Measurements from ENCODE around the gene EIF3D.

The EIF3D gene

GRCh38 chr22:36528795-36529751, at the start of gene EIF3D:
EIF3D (minus strand) TSS chr22:36529166; CDS start chr22:36526121, 3,045 bp downstream.
- peak; percentile 100 for DNase-seq (ENCODE audit: low spot score)

- no peak for DNase-seq (ENCODE audit: low spot score)
These were observed 49.7 kb upstream of the EIF3D start for GRCh38 chr22:36578619-36579018.

DNA sequence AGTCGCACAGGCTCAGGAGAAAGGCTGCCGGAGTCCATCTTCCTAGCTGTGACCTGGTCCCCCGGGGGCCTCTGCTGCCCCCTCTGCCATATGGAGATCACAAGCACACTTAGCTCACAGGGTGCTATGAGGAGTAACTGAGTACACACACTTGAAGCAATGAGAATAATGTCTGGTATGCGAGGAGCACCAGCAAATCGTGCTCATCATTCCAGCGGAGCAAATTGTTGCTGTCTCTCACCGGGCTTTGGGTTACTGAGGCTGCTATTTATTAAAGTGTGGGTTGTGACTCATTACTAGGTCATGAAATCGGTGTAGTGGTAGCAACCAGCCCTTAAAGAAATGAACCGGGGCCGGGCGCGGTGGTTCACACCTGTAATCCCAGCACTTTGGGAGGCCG, 48.1 kb upstream of the EIF3D start:
- DNase-seq (ENCODE audit: low spot score) = no peak

- DNase-seq (ENCODE audit: low spot score) = no peak
These were observed 45.8 kb upstream of the EIF3D start for GRCh38 chr22:36574728-36575127.

GRCh38 chr22:36573815-36574363, 44.9 kb upstream of the EIF3D start:
- no peak for DNase-seq (ENCODE audit: low spot score)

DNA sequence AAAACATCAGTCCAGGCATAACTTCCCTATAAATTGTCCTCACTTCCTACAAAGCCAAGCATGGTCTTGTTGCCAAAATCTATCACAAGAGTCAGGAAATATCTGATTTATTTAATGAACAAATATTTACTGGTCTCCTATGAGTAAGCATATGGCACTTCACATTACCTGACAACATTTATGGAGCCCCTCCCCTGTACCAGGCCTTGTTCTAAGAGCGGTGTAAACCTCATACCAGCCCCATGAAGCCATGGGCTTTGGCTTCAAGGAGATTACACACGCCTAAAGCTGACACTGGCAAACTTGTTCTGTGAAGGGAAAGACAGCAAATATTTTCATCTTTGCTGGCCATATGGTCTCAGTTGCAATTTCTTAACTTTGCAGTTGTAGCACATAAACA, 43.0 kb upstream of the EIF3D start:
- no peak for DNase-seq (ENCODE audit: low spot score)

GRCh38 chr22:36569999-36570398, 41.0 kb upstream of the EIF3D start:
- no peak for DNase-seq (ENCODE audit: low spot score)

DNA sequence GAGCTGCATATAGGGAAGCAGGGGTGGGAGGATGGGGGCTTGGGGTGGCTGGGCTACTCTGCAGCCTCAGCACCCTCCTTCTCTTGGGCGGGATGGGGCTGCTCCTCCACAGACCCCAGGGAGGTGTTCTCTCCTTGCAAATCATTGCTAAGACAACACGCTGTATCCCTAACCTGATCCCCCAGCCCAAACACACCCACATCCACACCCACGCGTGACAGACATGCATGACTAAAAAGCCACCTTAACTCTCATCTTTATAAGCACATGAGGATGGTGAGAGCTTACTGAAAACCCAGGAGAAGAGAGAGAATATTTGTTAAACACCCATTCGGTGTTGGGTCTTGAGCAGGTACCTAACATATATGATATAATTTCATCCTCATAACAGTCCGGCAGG, 39.9 kb upstream of the EIF3D start:
- DNase-seq (ENCODE audit: low spot score) = no peak

GRCh38 chr22:36566720-36567119, 37.8 kb upstream of the EIF3D start:
- no peak for DNase-seq (ENCODE audit: low spot score)

GRCh38 chr22:36565686-36566085, 36.7 kb upstream of the EIF3D start:
- no peak for DNase-seq (ENCODE audit: low spot score)

- no peak for DNase-seq (ENCODE audit: low spot score)
These were observed 36.2 kb upstream of the EIF3D start for GRCh38 chr22:36565159-36565507.

DNA sequence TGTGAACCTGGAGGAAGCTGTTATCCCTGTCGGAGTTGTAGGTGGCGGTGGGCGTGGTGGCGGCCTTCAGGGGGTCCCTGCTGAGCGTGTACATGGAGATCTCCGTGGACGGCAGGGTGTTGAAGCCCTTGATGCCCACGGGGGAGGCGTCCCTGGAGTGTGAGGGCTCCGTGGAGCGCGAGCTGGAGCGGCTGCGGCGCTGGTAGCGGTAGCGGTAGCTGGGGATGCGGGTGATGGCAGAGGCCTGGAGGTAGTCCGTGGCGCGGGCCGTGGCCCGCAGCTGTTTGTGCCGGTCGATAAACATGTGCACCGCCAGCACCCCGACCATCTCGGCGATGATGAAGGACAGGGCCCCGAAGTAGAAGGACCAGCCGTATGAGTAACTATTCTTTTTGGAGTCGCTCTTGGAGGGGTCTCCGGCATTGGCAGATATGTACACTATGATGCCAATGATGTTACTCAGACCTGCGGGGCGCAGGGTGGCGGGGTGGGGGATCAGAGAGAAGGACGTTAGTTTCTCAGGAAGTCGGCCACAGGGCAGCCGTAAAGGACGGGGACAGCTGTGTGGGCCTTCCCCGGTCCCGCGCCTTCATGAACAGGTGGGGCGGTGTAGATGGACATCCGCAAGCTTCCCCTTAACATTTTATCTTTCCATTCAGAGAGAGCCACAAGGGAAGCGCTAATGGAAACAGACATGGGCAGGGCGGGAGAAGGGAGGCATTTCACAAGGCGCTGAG, 35.6 kb upstream of the EIF3D start:
- DNase-seq (ENCODE audit: low spot score) = no peak

DNA sequence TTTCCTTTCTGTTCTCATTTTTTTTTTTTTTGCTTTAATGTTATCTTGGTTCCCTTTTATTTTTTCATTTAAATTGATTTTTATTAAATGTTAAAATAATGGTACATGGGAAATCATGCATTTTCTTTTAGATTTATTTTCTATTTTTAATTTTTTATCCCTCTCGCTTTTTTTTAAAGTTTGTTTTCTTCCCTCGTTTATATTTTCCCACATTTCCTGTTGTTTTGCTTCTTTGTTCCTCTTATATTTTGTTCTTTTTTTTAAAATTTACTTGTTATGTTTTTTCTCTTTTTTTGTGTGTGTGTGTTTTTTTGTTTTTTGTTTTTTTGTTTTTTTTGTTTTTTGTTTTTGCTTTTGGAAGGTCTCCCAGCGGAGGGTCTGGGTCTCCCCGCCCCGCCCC, 34.9 kb upstream of the EIF3D start:
- no peak for DNase-seq (ENCODE audit: low spot score)

GRCh38 chr22:36563444-36563843, 34.5 kb upstream of the EIF3D start:
- no peak for DNase-seq (ENCODE audit: low spot score)

GRCh38 chr22:36563001-36563400, 34.0 kb upstream of the EIF3D start:
- DNase-seq (ENCODE audit: low spot score) = no peak

DNA sequence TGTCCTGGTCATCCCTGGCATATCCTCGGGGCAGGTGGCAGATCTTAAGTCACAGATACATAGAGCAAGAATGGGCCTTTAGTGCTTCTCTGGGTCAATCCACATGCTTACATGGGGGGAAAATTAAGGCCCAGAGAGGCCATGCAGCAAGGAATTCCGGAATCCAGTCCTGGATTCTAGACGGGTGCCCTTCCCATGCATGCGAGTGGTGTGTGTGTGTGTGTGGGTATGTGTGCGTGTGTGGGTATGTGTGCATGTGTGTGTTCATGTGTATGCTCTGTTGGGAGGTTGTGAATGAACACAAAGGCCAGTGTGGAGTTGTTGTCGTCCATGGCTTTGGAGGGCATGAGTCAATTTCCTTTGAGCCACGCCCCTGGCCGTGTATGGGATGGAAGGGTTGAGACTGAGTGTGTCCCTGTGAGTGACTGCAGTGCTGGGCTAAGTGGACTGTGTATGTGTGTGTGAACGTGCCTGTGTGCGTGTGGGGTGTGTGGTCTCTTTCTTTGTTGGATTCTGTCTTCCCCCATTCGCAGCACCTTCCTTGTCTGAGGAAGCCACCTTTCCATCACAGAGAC, 33.4 kb upstream of the EIF3D start:
- DNase-seq (ENCODE audit: low spot score) = no peak

DNA sequence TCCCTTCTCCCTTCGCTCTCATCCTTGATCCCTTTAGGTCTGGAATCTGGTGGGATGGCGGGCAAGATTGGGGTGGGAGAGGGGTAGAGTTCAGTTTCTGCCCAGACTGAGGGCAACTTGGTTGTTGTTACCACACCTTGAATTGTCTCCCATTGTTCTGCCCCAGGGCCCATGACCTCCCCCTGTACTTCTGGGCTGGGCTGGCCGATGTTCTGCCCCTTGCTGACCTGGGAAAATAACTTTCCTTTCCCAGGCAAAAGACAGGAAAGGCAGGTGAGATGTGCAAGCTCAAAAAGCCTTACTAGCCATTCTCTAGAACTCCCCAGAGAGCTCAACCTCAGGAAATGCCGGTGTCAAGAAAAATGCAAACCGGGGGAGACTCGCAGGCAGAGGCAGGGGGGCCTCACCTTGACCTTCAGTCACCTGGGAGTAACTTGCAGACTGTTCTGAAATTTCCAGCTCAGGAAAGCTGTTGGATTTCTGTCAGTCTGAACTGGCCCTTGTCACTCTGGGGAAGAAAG, 32.4 kb upstream of the EIF3D start:
- no peak for DNase-seq (ENCODE audit: low spot score)

GRCh38 chr22:36560001-36560400, 31.0 kb upstream of the EIF3D start:
- DNase-seq (ENCODE audit: low spot score) = no peak

GRCh38 chr22:36554098-36554497, 25.1 kb upstream of the EIF3D start:
- DNase-seq (ENCODE audit: low spot score) = no peak

- peak; percentile 82 for DNase-seq (ENCODE audit: low spot score)
These were observed 23.3 kb upstream of the EIF3D start for GRCh38 chr22:36552289-36552688.

DNA sequence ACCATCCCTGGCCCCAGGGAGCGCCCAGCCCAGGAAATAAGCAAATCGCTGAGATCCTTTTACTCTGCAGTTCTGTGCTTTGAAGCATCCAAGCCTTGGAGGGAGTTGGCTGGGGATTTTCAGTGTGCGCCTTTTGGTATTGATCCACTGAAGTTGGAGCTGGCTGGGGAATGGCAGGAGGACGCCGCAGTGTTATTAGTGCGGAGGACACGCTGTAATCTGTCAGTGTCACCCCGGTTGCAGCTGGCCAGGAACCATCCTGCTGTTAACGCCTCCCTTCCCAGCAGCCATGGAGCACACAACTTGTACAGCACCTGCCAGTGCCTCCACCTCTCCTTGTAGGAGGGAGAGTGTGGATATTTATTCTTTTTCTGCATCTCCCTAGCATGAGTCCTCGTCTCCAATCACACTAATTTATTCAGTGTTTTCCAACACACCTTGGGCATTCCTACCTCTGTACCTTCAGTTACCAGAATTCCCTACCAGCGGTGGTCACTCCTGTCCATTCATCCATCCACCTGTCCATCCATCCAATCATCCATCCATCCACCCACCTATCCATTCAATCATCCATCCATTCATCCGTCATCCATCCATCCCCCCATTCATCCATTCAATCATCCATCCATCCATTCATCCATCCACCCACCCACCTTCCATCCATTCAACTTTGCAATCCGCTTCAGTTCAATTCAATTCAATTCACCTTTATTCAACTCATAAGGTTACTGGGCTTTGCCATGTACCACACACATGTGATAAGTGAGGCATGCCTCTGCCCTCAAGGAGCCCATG, 21.9 kb upstream of the EIF3D start:
- no peak for DNase-seq (ENCODE audit: low spot score)

DNA sequence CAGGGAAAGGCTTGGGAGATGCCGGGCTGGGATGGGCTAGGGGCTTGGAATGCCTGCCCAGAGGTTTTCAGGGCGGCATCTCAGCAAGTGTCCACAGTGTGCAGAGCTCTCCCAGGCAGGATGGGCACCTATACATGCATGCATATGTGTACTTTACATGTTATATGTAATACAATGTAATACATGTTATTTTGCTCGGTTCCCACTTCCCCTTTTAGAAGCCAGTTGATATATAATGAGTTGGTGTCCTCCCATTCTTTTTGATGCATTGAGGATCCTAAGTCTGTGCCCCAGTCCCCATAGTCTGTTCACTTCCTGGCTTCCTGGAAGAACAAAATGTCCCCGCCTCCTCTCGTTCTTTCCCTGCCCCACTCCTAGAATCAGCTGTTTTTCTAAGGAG, 20.1 kb upstream of the EIF3D start:
- DNase-seq (ENCODE audit: low spot score) = no peak
